ENCODE data around the gene YBX3. TPM values are rescaled to one million over a fixed set of nuclear protein-coding genes. Genes with fewer than 3 reads are reported as not detected.

Gene YBX3
- total and polyA plus RNA-seq, 11 donors: 399 to 2,225 (median 790) TPM

DNA sequence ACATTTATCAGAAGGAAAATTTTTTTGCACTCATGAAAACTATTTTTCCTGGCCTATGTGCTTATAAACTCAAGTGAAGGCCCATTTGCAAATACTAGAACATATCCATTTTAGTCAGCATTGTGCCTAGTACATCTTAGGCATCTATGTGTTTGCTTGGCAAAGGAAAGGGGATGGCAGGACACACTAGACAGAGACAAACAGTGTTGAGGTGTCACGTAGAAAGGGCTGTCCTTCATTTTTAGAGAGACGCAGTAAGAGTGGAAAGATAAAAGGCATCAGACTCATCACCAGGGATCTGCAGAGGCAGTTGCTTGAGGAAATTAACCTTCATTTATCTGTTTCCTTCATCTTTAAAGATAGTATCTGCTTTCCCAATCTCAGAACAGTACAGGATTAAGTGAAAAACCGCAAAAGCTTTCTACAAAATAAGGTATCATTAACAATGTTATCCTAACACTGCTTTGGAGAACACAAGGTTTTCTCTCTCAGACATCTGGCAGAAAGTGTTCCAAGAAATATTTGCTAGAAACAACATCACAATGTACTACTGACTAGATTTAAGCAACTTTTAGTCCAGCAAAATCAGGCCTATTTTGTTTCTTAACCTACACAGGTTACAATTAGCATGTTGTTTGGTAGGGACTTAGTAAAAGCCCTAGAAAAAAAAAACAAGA lies 2.0 kb downstream of the YBX3 start:
- H3K27me3 ChIP-seq: peaks cover 0 to 5% (median 0%) of the 10 kb centered on the region in 9 donors
- H3K27ac ChIP-seq: peak overlapping the region; percentile 92 to 100 (median 98)
- intact Hi-C loops (cut with DNase I): loop anchor here in 7 of 10 donors (1.0 to 10.0 kb wide), 7 partner anchors 12 to 516 kb away; partner anchors contain the start of genes MAGOHB (in 5 of the 7) and GABARAPL1 (in 4 of the 7)
- H3K36me3 ChIP-seq: peaks cover 0 to 15% (median 0%) of the 10 kb centered on the region in 9 donors
- peak overlapping the region; percentile 77 to 100 (median 92) for H3K4me3 ChIP-seq
- peaks cover 13 to 67% (median 58%) of the 10 kb centered on the region in 12 donors for H3K4me1 ChIP-seq
- DNase-seq (no peak), ATAC-seq (no peak)
- WGBS, 4 donors: 16 to 17% (median 16%) methylated on average over 3 of the region's 3 CpGs
- no peaks in the 10 kb centered on the region for H3K9me3 ChIP-seq
- no peak for TF ChIP-seq CTCF (IDR thresholded peaks at IDR 0.05)
- no peak for TF ChIP-seq POLR2A (IDR thresholded peaks at IDR 0.05)

- no peaks in the 10 kb centered on the region for H3K9me3 ChIP-seq
- peaks cover 13 to 76% (median 61%) of the 10 kb centered on the region in 12 donors for H3K4me1 ChIP-seq
- H3K4me3 ChIP-seq: peak overlapping the region in 9 of 12 donors; percentile 0 to 100 (median 87)
- TF ChIP-seq POLR2A (IDR thresholded peaks at IDR 0.05) (no peak), CTCF (IDR thresholded peaks at IDR 0.05) (no peak)
- DNase-seq (peak in 2 of 5 donors; percentile 30 to 62), ATAC-seq (no peak)
- H3K36me3 ChIP-seq: peaks cover 0 to 32% (median 13%) of the 10 kb centered on the region in 9 donors
- intact Hi-C loops (cut with DNase I): loop anchor here in 3 of 10 donors (5.0 to 10.0 kb wide), 2 partner anchors 33 to 505 kb away; partner anchors contain the start of gene GABARAPL1 (in 2 of the 3)
- H3K27me3 ChIP-seq: no peaks in the 10 kb centered on the region
- peak overlapping the region; percentile 28 to 100 (median 98) for H3K27ac ChIP-seq
- 26 to 34% (median 29%) methylated on average over 4 of the region's 4 CpGs for WGBS, 4 donors
Measured at GRCh38 chr12:10719482-10719881, 3.6 kb downstream of the YBX3 start.

DNA sequence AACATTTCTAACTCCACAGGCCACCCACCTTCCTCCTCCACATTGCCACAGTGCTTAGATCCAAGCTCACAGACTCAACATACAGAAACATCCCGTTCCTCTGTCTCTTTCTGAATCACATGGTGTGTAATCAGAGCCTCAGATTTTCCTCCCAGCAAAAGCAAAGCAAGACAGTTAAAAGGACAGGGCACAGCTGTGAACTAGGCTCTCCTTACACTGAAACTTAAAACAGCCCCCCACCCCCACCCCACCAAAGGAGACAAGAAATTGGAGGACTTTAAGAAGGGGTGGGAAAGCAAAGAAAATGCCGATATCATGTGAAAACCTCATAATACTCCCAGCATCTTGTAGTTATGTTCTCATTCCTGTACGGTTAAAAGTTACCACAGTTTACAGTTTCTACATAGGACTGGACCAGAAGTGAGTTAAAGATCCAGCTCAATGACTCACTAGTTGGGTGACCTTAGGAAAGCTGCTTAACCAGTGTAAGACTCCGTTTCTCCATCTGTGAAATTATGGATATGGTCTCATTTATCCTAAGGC lies 4.8 kb downstream of the YBX3 start:
- DNase-seq: no peak
- 32 to 51% (median 47%) methylated on average over 4 of the region's 4 CpGs for WGBS, 4 donors
- Histone ChIP-seq H3K27ac (peak overlapping the region; percentile 22 to 100 (median 98)), H3K9me3 (no peaks in the 10 kb centered on the region), H3K27me3 (no peaks in the 10 kb centered on the region), H3K36me3 (peaks cover 0 to 43% (median 24%) of the 10 kb centered on the region in 9 donors), H3K4me1 (peaks cover 13 to 66% (median 54%) of the 10 kb centered on the region in 12 donors), H3K4me3 (peak overlapping the region in 5 of 12 donors; percentile 5 to 95 (median 20))
- TF ChIP-seq CTCF (IDR thresholded peaks at IDR 0.05) (no peak), POLR2A (IDR thresholded peaks at IDR 0.05) (no peak)
- ATAC-seq: no peak
- intact Hi-C loops (cut with DNase I): loop anchor here in 3 of 10 donors (5.0 to 10.0 kb wide), 2 partner anchors 34 to 504 kb away; partner anchors contain the start of gene GABARAPL1 (in 2 of the 3)

DNA sequence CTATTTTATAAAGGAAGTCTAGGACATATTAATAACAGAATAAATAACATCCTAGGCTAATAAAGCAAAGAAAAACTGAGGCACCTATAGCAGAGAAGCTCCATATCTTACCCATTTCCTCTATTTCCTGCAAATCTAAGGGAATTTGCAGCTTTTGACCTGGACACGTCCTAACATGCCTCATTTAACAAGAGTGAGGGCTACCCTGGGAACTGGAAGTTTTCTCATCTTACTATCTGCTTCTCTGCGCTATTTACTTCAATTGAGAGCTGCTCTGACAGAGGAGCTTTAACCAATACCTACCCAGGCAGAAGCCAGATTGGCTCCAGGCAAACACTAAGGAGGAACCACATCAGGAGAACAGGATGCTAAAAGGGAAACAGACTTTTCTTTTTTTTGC lies 5.7 kb downstream of the YBX3 start:
- WGBS, 4 donors: 10 to 27% (median 16%) methylated on average over 2 of the region's 2 CpGs
- peaks cover 0 to 52% (median 34%) of the 10 kb centered on the region in 9 donors for H3K36me3 ChIP-seq
- H3K4me1 ChIP-seq: peaks cover 13 to 66% (median 54%) of the 10 kb centered on the region in 12 donors
- no peak for ATAC-seq
- TF ChIP-seq POLR2A (IDR thresholded peaks at IDR 0.05) (no peak), CTCF (IDR thresholded peaks at IDR 0.05) (no peak)
- H3K27me3 ChIP-seq: no peaks in the 10 kb centered on the region
- peak overlapping the region in 5 of 12 donors; percentile 12 to 30 (median 23) for H3K4me3 ChIP-seq
- H3K27ac ChIP-seq: peak overlapping the region; percentile 37 to 100 (median 98)
- no peak for DNase-seq
- intact Hi-C loops (cut with DNase I): loop anchor here in 3 of 10 donors (2.0 to 10.0 kb wide), 3 partner anchors 33 to 503 kb away; partner anchors contain the start of gene GABARAPL1 (in 2 of the 3)
- H3K9me3 ChIP-seq: no peaks in the 10 kb centered on the region

All from heart left ventricle (tissue), 16 donors.